GM18508 (cell line): ENCODE measurements around the gene TMEM256.

ENCODE experiments used
- ATAC-seq: cut with Tn5 transposase; IDR thresholded peaks from one replicate; pipeline ENCODE4 v1.9.1; 2021; ENCODE audit warnings: moderate number of reproducible peaks; ENCODE audit not compliant: insufficient read depth, unreplicated experiment

TMEM256 gene

DNA sequence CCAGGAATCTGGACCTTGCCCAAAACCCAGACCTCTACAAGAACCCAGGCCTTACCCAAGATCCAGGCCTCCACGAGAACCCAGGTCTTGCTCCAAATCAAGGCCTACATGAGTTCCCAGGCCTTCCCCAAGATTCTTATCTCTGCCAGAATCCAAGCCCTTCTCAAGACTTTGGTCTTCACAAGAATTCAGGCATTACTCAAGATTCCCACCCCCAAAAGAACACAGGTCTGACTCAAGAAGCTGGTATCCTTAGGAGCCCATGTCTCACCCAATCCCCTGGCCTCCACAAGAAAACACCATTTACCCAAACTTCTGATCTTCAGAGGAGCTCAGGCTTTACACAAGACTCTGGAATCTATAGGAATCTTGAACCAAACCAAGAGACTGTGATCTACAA is 27.3 kb upstream of the TMEM256 start:
- ATAC-seq, result no peak

DNA sequence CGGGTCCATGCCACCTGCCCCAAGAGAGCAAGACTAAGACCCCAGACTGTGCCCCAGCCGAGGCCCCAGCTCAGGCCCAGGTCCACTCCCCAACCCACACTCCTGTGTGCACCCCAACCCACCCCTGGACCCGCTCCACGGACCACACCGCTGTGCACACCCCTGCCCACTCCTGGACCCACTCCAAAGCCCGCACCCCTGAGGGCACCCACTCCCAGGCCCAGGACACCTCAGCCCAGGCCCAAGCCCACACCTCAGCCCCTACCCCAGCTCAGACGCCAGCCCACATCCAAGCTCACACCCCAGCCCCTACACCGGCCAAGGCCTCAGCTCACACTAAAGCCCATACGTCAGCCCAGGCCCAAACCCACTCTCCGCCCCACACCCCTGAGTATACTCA is 25.8 kb upstream of the TMEM256 start:
- no peak for ATAC-seq

DNA sequence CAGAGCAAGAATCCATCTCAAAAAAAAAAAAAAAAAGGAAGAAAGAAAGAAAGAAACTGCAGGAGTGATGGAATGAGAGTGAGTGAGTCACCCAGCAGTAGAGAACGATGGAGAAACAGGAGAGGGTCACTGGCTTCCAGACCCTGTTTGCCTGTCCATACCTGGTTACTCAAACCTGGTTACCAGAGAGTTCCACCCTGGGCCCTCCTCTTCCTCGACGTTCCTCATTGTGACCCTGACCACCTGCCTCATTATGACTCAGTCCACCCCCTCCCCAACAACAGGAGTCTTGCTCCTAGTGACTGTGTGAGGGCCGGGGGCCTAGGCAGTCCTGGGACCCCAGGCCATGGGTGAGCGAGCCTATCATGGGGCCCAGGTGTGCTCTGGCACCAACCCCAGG is 24.7 kb upstream of the TMEM256 start, which contains the start of gene SPEM3:
TSS of gene SPEM3 (plus strand) at position 301 of the 400 bp plus-strand sequence. CDS start at position 347, 46 bp downstream.
- no peak for ATAC-seq

DNA sequence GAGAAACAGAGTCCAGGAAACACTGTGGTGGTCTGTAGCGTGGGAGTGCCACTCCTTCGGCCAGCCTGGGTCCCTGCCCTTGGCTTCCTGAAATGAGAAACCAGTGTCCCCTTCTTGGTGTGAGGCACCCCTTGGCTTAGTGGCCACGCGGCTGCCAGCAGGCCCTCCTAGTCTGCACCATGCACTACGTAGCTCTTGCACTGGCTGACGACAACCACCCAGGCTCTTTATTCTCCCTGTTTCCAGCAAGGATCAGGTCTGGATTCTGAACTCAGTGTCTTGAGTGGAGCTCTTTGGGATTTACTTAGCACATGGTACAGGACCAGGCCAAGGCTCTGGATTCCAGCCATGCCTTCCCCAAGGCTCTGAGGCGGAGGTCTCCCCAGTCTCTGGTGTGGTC is 23.7 kb upstream of the TMEM256 start:
- no peak for ATAC-seq

DNA sequence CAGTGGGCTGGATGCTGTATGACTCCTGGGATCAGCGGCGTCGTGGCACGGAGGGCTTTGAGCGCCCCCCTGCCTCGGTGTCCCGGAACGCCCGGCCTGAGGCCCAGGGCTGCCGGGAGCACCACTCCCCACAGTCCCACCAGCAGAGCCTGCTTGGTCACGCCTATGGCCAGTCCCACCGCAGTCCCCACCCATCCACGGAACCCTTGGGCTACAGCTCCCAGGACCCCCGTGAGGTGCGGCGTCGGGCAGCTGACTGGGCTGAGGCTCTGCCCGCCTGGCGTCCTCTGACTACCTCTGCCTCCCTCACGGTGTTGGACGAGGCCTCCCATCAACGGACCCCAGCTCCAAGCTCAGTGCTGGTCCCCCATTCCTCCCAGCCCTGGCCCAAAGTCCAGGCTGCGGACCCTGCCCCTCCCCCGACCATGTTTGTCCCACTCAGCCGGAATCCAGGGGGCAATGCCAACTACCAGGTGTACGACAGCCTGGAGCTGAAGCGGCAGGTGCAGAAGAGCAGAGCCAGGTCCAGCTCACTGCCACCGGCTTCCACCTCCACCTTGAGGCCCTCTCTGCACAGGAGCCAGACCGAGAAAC is 23.1 kb upstream of the TMEM256 start:
- ATAC-seq, result no peak

DNA sequence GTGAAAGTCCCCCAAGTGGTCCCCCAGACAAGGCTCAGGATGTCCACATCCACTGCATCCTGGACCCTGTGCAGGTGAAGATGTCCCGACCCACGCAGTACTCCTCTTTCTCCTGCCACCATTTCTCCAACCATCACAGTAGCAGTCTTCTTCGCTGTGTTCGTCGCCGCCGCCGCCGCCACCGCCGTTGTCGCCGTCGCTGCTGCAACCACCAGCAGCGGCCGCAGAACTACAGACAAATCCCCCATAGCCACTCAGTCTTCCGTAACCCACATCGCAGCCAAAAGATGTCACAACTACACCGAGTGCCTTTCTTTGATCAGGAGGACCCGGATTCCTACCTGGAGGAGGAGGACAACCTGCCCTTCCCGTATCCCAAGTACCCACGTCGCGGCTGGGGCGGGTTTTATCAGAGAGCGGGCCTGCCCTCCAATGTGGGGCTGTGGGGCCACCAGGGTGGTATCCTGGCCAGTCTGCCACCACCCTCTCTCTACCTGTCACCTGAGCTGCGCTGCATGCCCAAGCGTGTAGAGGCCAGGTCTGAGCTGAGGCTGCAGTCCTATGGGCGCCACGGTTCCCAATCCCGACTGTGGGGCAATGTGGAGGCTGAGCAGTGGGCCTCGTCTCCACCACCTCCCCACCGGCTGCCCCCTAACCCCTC is 22.4 kb upstream of the TMEM256 start:
- no peak for ATAC-seq

DNA sequence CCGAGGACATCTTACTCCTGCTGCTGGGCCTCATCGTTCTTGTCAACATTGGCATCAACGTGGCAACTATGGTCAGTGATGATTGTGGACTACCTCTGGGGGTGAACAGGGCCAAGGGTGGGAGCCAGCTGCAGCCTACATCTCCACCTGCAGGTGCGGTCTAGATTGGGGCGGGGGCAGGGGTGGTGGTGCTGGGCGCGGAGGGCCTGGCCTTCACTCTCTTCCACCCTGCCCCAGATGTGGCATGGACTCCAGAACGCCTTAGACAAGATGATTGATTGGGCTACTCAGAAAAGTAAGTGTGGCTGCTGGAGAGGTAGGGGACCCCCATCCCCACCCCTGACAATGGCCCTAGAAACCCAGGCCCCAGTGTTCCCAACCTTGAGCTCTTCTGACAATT is 21.9 kb upstream of the TMEM256 start:
- ATAC-seq, result no peak

DNA sequence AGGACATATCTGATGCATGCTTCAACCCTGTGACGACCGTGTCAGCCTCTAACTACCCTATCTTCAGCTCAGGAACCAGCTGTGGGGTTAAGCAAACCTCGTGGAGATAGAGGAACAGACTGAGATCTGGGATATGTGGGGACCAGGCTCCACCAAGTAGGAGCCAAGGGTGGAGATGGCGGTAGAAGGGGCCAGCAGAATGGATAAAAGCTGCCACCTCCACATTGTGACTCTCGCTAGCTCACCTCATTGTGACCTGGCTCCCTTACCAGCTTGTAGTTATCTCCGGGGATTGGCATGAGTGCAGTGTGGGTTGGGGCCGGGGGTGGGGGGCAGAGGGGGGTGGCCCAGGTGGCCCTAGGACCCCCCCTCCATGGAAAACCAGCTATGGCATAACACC is 21.4 kb upstream of the TMEM256 start, which contains the start of gene SPEM2:
TSS of gene SPEM2 (plus strand) at position 301 of the 400 bp plus-strand sequence. CDS start at position 374, 73 bp downstream.
- ATAC-seq, result no peak

DNA sequence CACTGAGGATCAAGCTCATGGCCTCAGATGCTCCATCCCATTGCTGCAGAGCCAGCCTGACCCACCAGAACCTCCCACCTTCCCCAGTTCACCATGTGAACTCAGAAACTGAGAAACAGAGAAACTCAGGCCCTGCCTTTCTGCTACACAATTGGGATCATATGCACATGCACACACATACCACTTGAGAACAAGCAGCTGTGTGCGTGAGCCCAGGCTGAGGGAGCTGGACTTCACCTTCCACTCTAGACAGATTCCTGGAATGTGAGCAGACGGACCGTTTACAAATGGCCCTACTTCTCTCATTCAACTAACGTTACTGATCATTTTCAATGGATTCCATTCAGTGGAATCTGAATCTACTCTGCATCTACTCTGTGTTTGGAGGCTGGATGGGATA is 19.8 kb upstream of the TMEM256 start:
- ATAC-seq, result no peak

DNA sequence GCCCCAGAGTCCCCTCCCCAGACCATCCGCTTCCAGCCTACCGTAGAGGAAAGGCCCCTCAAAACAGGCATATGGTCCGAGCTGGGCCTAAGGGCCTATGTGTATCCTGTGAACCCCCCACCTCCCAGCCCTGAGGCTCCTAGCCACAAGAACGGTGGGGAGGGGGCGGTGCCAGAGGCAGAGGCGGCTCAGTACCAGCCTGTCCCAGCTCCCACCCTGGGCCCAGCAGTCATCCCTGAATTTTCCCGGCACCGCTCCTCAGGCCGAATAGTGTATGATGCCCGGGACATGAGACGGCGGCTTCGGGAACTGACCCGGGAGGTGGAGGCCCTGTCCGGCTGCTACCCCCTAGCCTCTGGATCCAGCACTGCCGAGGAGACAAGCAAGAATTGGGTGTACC is 17.3 kb upstream of the TMEM256 start:
- no peak for ATAC-seq

DNA sequence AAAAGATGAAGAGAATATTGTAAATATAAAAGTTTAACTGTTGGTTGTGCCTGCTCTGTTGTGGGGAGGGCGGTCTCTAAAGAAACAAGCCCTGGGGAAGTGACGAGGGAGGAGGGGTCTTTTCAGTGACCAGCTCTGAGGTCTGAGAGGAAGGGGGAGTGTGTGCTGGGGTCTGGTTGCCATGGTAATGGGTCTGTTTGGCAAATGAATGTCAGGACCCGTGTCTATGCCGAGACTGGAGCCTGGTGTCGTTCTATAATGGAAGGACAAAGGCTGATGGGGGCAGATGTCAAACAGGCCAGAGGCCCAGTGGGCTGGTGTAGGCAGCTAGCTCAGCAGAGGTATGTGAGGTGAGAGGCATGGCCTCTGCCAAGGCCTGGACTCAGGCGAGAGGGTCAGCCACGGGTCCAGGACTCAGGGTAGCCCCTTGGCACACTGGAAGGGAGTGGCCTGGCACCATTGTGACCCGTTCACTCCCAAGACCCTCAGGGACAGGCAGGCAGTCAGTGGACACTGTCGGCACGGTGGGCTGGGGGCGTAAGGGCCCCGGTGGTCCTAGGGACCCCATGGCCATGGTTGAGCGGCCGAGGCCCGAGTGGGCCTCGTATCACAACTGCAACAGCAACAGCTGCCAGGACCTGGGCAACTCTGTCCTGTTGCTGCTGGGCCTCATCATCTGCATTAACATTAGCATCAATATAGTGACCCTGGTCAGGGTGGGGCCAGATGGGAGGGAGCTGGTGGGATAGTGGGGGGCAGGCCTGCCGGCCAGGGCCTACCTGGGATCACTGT is 16.1 kb upstream of the TMEM256 start, which contains the start of gene SPEM1:
TSS of gene SPEM1 (plus strand) at position 506 of the 792 bp plus-strand sequence. CDS start at position 567, 61 bp downstream.
- ATAC-seq, result no peak

DNA sequence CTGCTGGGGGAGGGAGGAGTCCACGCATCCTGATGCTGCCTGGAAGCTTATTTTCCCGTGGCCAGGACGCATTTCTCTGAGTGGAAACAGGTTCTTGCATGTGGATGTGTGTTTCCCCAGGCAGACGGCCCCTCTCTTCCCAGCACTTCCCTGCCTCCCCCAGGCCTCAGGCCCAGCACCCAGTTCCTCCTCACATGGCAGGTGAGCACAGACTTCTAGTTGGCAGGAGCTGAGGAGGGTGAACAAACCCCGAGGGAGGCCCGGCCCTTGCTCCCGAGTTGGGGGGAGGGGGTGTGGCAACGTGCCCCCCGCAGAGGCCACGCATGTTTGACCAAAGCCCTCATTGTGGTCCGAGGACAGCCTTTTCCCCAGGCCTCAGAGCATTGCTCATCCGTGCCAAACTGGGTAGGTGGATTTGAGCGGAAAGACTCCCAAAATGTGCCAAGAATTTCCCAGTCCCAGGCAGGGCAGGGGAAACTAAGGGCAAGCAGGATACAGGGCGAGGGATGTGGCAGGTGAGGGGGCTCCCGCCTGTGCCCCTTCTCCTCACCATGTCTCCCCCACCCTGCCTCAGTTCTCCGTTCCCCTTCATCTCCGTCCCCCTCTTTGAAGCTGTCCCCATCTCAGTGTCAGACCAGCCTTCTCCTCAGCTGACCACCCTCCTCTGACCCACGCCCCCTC is 14.7 kb upstream of the TMEM256 start:
- no peak for ATAC-seq

DNA sequence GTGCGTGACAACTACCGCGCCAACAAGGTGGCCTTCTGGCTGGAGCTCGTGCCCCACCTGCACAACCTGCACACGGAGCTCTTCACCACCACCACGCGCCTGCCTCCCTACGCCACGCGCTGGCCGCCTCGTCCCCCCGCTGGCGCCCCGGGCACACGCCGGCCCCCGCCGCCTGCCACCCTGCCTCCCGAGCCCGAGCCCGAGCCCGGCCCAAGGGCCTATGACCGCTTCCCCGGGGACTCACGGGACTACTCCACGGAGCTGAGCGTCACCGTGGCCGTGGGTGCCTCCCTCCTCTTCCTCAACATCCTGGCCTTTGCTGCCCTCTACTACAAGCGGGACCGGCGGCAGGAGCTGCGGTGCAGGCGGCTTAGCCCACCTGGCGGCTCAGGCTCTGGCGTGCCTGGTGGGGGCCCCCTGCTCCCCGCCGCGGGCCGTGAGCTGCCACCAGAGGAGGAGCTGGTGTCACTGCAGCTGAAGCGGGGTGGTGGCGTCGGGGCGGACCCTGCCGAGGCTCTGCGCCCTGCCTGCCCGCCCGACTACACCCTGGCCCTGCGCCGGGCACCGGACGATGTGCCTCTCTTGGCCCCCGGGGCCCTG is 13.3 kb upstream of the TMEM256 start:
- no peak for ATAC-seq

DNA sequence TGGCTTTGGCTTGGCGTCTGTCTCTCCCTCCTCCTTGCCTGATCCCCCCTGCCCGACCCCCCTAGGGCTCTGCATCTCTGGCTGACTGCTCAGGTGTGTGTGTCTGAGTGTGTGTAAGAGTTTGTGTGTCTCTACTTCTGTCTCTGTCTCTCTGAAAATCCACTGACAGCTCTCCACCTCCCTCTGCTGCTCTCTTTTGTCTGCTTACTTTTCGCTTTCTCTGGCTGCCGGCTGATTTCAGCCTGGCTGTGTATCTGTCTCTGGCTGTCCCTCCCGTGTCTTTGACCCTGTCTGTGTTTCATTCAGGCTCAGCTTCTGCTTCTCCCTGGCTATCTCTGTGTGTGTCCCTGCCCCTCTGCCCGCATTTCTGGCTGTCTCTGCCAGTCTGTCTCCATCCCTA is 12.4 kb upstream of the TMEM256 start:
- no peak for ATAC-seq

DNA sequence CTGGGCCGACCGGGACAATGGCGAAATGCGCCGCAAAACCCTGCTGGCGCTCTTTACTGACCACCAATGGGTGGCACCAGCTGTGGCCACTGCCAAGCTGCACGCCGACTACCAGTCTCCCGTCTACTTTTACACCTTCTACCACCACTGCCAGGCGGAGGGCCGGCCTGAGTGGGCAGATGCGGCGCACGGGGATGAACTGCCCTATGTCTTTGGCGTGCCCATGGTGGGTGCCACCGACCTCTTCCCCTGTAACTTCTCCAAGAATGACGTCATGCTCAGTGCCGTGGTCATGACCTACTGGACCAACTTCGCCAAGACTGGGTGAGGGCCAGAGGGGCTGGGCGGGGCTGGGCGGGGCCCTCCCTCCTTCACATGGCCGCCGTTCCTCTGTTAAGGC is 11.9 kb upstream of the TMEM256 start:
- no peak for ATAC-seq

DNA sequence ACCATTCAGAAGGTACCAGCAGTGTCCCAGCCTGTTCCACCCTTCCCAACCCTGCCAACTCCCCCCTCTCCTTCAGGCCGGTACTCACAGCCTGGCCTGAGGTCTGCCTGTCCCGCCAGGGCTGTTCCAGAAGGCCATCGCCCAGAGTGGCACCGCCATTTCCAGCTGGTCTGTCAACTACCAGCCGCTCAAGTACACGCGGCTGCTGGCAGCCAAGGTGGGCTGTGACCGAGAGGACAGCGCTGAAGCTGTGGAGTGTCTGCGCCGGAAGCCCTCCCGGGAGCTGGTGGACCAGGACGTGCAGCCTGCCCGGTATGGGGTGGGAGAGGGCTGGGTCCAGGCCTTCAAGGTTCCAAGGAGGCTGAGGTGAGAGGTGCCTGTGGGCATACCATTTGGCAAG is 10.9 kb upstream of the TMEM256 start:
- ATAC-seq, result no peak

DNA sequence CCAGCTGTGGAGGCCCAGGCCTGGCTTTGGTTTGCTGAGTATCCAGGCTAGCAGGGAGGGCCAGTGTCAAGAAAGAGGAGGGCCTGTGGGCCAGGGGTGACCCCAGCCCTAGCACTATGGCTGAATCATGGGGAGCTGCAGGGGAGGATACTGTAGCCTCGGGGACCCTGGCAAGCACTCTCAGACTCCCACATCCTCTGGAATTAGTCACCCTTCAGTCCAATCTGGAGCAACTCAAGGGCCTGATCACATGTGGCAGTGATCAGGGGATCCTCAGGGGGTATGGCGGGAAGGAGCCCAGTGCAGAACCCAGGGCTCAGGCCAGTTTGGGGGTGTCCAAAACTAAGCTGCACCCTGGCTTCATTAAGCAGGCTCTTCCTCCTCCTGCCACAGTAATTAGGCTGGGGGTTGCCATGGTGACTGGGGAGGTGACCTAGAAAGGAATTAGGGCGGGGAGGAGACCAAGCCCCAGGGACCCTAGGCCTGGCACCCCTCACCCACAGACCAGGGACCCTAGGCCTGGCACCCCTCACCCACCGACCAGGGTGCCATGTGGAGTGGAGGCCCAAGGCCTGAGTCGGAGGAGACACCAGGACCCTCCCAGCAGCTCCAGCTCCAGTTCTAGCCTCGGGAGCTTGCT is 9.6 kb upstream of the TMEM256 start:
- ATAC-seq, result no peak

DNA sequence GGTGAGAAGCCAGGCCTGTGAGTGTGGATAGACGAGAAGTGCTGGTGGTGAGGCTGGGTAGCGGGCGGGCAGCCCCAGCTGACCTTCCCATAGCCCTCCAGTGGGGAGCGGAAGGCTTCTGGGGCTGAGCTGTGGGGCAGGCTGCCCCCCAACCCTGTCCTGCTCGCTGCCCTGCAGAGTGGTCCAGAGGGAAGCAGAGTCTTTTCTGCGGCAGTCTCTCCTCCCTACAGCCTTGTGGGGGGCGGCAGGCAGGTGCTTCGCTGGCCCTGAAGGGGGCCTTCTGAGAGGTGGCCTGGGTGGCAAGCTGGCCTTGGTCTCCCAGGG is 7.5 kb upstream of the TMEM256 start:
- ATAC-seq, result no peak

DNA sequence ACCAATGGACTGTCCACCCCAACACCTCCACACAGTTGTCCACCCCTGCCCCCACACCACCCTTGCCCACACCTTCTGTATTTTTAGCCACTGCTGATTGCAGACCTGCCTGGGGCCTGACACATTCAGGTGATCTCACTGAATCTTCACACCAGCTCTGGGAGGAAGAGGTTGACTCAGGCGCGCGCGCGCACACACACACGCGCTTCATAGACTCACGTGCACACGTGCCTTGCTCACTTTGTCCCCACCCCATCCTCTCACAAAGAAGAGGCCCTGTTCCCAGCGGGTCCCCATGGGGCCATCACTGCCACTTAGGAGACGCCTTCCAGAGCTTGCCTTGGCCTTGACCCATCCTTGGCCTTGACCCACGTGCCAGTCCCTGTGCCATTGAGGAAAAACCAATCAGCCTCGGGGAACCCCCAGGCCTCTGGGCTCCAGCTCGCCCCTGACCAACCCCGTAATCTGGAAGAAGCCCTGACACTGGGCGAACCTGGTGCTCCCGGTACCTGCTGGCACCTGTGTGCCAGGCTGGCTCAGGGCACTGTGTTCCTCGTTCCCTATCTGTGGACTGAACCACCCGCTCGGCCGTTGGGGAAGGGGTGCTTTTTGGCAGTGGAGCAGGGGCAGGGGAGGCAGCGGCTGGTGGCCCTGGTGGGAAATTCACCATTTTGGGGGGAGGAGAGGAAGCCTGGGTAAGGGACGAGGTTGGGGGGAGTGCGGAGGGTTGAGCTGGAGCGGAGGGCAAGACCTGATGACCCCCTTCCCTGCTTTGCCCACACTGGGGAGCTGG is 6.9 kb upstream of the TMEM256 start:
- no peak for ATAC-seq
